HL-60 (cell line): ENCODE data around the gene GAK.

Experiments
- GABPA ChIP-seq: IDR thresholded peaks from 2 replicates; pipeline ENCODE4 v1.6.1; 2012; ENCODE audit warnings: low read depth
- POLR2AphosphoS5 ChIP-seq: IDR thresholded peaks from 2 replicates; pipeline ENCODE4 v1.6.1; 2012; ENCODE audit warnings: low read depth
- TF ChIP-seq, protein P1 (sequence below): IDR thresholded peaks from one replicate; pipeline ENCODE4 v1.5.1; 2011; ENCODE audit warnings: low read length, control low read depth, inconsistent platforms; ENCODE audit not compliant: insufficient read depth
- TF ChIP-seq, protein P2 (sequence below): IDR thresholded peaks from 2 replicates; pipeline ENCODE4 v1.6.1; 2012; ENCODE audit warnings: low read depth; ENCODE audit not compliant: insufficient replicate concordance

DNA sequence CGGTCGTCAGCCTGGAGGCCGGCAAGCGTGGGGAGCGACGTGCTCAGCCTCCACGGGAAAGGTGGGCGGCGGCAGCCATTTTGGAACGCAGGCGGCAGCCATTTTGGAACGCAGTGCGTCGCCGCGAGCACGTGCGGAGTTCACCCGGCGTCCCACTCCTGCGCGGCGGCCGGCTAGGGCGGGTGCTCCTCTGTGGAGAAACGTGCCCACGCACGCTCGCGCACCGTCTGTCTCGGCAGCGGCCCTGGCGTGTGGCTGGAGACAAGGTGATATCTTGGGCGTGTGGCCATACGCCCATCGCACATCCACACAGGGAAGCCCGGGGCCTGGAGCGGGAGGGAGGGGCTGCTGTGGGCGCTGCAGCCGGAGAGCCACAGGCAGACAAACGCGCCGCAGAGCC lies 127.3 kb downstream of the GAK start:
- TF ChIP-seq, protein P1, sequence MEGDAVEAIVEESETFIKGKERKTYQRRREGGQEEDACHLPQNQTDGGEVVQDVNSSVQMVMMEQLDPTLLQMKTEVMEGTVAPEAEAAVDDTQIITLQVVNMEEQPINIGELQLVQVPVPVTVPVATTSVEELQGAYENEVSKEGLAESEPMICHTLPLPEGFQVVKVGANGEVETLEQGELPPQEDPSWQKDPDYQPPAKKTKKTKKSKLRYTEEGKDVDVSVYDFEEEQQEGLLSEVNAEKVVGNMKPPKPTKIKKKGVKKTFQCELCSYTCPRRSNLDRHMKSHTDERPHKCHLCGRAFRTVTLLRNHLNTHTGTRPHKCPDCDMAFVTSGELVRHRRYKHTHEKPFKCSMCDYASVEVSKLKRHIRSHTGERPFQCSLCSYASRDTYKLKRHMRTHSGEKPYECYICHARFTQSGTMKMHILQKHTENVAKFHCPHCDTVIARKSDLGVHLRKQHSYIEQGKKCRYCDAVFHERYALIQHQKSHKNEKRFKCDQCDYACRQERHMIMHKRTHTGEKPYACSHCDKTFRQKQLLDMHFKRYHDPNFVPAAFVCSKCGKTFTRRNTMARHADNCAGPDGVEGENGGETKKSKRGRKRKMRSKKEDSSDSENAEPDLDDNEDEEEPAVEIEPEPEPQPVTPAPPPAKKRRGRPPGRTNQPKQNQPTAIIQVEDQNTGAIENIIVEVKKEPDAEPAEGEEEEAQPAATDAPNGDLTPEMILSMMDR, result no peak
- TF ChIP-seq GABPA (no peak), POLR2AphosphoS5 (no peak)
- TF ChIP-seq, protein P2, sequence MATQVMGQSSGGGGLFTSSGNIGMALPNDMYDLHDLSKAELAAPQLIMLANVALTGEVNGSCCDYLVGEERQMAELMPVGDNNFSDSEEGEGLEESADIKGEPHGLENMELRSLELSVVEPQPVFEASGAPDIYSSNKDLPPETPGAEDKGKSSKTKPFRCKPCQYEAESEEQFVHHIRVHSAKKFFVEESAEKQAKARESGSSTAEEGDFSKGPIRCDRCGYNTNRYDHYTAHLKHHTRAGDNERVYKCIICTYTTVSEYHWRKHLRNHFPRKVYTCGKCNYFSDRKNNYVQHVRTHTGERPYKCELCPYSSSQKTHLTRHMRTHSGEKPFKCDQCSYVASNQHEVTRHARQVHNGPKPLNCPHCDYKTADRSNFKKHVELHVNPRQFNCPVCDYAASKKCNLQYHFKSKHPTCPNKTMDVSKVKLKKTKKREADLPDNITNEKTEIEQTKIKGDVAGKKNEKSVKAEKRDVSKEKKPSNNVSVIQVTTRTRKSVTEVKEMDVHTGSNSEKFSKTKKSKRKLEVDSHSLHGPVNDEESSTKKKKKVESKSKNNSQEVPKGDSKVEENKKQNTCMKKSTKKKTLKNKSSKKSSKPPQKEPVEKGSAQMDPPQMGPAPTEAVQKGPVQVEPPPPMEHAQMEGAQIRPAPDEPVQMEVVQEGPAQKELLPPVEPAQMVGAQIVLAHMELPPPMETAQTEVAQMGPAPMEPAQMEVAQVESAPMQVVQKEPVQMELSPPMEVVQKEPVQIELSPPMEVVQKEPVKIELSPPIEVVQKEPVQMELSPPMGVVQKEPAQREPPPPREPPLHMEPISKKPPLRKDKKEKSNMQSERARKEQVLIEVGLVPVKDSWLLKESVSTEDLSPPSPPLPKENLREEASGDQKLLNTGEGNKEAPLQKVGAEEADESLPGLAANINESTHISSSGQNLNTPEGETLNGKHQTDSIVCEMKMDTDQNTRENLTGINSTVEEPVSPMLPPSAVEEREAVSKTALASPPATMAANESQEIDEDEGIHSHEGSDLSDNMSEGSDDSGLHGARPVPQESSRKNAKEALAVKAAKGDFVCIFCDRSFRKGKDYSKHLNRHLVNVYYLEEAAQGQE, result no peak
